HG03457 (cell line): ENCODE measurements around the gene ZNF358.

Source experiments
- ATAC-seq: cut with Tn5 transposase; IDR thresholded peaks from one replicate; pipeline ENCODE4 v1.9.1; 2021; ENCODE audit warnings: moderate number of reproducible peaks; ENCODE audit not compliant: unreplicated experiment

Gene ZNF358

GRCh38 chr19:7515645-7516151, at the start of gene ZNF358:
Gene ZNF358, plus strand, starts transcription at chr19:7516103. Its CDS starts 3,140 bp downstream, at chr19:7519243.
- ATAC-seq, result no peak

GRCh38 chr19:7467009-7467989, 48.6 kb upstream of the ZNF358 start:
- no peak for ATAC-seq

- no peak for ATAC-seq
These were observed 47.1 kb upstream of the ZNF358 start for GRCh38 chr19:7468840-7469239.

- no peak for ATAC-seq
These were observed 46.1 kb upstream of the ZNF358 start for GRCh38 chr19:7469669-7470285.

- no peak for ATAC-seq
These were observed 45.2 kb upstream of the ZNF358 start for GRCh38 chr19:7470540-7471305.

- no peak for ATAC-seq
These were observed 43.9 kb upstream of the ZNF358 start for GRCh38 chr19:7471696-7472615.

- no peak for ATAC-seq
These were observed 40.2 kb upstream of the ZNF358 start for GRCh38 chr19:7475665-7476064.

- ATAC-seq, result no peak
These were observed 39.7 kb upstream of the ZNF358 start for GRCh38 chr19:7476241-7476640.

GRCh38 chr19:7476777-7477494, 39.0 kb upstream of the ZNF358 start:
- ATAC-seq, result no peak

- no peak for ATAC-seq
These were observed 38.1 kb upstream of the ZNF358 start for GRCh38 chr19:7477758-7478157.

GRCh38 chr19:7478173-7478842, 37.6 kb upstream of the ZNF358 start:
- no peak for ATAC-seq

GRCh38 chr19:7478843-7479227, 37.1 kb upstream of the ZNF358 start:
- no peak for ATAC-seq

GRCh38 chr19:7480222-7480969, 35.5 kb upstream of the ZNF358 start:
- no peak for ATAC-seq

- ATAC-seq, result no peak
These were observed 35.0 kb upstream of the ZNF358 start for GRCh38 chr19:7480970-7481255.

- ATAC-seq, result no peak
These were observed 33.1 kb upstream of the ZNF358 start for GRCh38 chr19:7482584-7483439.

GRCh38 chr19:7483720-7484201, 32.1 kb upstream of the ZNF358 start:
- ATAC-seq, result no peak

- no peak for ATAC-seq
These were observed 29.0 kb upstream of the ZNF358 start for GRCh38 chr19:7486923-7487322.
